PC-9 (cell line): ENCODE measurements around the gene DIDO1. TPM values are rescaled to one million over a fixed set of nuclear protein-coding genes. Genes with fewer than 3 reads are reported as not detected.

Source experiments
- BruUV-seq: library from RNA; stranded (reverse); fragments of 400-500 nt; replicated peaks from 2 replicates; lab custom pipeline; 2021; lab: Mats Ljungman, UMichigan
- CTCF ChIA-PET: fragments of 300-600 bp; sonication (Branson Sonifier 250); formaldehyde crosslinking; loops from one replicate; lab custom pipeline; 2022; ENCODE audit warnings: antibody characterized with exemption; lab: Charles Lee
- POLR2A ChIA-PET: fragments of 300-600 bp; sonication (Branson Sonifier 250); formaldehyde crosslinking; loops from one replicate; lab custom pipeline; 2022; ENCODE audit warnings: antibody characterized with exemption; ENCODE audit not compliant: unreplicated experiment; lab: Charles Lee
- DNase-seq, 2 experiments: peaks; one replicate each; pipeline versions ENCODE4 v3.0.0 to v3.0.0-alpha.2; 2015 to 2022; ENCODE audit warnings: mixed read lengths in 1 of 2
- H2AFZ ChIP-seq: fragments of 200-600 bp; sonication (generic); 2 replicates; pipeline ENCODE4 v1.8.1; 2017; ENCODE audit warnings: antibody characterized with exemption
- H3F3A ChIP-seq: fragments of 200-600 bp; sonication (generic); 2 replicates; pipeline ENCODE4 v1.8.1; 2017; ENCODE audit warnings: antibody characterized with exemption, mild to moderate bottlenecking, low read depth; ENCODE audit not compliant: insufficient read depth
- H3K27ac ChIP-seq: fragments of 200-600 bp; sonication (generic); 2 replicates; pipeline ENCODE4 v1.6.1; 2016; ENCODE audit warnings: mixed run types
- H3K27me3 ChIP-seq: fragments of 200-600 bp; sonication (generic); 2 replicates; pipeline ENCODE4 v1.6.1; 2016; ENCODE audit warnings: low read depth, mixed run types; ENCODE audit not compliant: insufficient read depth
- H3K36me3 ChIP-seq: fragments of 200-600 bp; sonication (generic); 2 replicates; pipeline ENCODE4 v1.6.1; 2016; ENCODE audit warnings: low read depth, mixed run types
- H3K4me1 ChIP-seq: fragments of 200-600 bp; sonication (generic); replicated peaks from 2 replicates; pipeline ENCODE4 v1.6.1; 2016; ENCODE audit warnings: mixed run types; ENCODE audit not compliant: insufficient read depth
- H3K4me2 ChIP-seq: fragments of 200-600 bp; sonication (generic); 2 replicates; pipeline ENCODE4 v1.6.1; 2017; ENCODE audit warnings: mixed run types
- H3K4me3 ChIP-seq: fragments of 200-600 bp; sonication (generic); 2 replicates; pipeline ENCODE4 v1.6.1; 2016; ENCODE audit warnings: mixed run types
- H3K79me2 ChIP-seq: fragments of 200-600 bp; sonication (generic); 2 replicates; pipeline ENCODE4 v1.6.1; 2017; ENCODE audit warnings: low read depth, mixed run types
- H3K9me2 ChIP-seq: fragments of 200-600 bp; sonication (generic); 2 replicates; pipeline ENCODE4 v1.8.1; 2017; ENCODE audit warnings: mild to moderate bottlenecking; ENCODE audit not compliant: insufficient read depth
- H3K9me3 ChIP-seq: fragments of 200-600 bp; sonication (generic); 2 replicates; pipeline ENCODE4 v1.8.1; 2016; ENCODE audit warnings: low read depth; ENCODE audit not compliant: insufficient read depth
- H4K20me1 ChIP-seq: fragments of 200-600 bp; sonication (generic); 2 replicates; pipeline ENCODE4 v1.8.1; 2017; ENCODE audit not compliant: insufficient read depth
- EZH2 ChIP-seq: fragments of 200-600 bp; sonication (generic); IDR thresholded peaks from 2 replicates; pipeline ENCODE4 v1.8.0; 2017; ENCODE audit warnings: antibody characterized with exemption, low read depth
- intact Hi-C: fragments of 100-400 bp; cut with micrococcal nuclease; formaldehyde crosslinking; loops from one replicate; pipeline ENCODE4 v1.10.0; 2022; ENCODE audit not compliant: unreplicated experiment
- total RNA-seq: library from RNA; stranded (reverse); gene quantifications from 2 replicates; pipeline ENCODE4 v1.2.3, GENCODE V29; 2021
- TF ChIP-seq, protein P1 (sequence below): fragments of 200-600 bp; sonication (generic); conservative IDR thresholded peaks from 2 replicates; pipeline ENCODE4 v1.6.1; 2017; ENCODE audit warnings: mixed run types, antibody characterized with exemption, mild to moderate bottlenecking, moderate library complexity

Gene DIDO1
- total RNA-seq, 1 experiment from 2014 or later: 61.4 TPM

DNA sequence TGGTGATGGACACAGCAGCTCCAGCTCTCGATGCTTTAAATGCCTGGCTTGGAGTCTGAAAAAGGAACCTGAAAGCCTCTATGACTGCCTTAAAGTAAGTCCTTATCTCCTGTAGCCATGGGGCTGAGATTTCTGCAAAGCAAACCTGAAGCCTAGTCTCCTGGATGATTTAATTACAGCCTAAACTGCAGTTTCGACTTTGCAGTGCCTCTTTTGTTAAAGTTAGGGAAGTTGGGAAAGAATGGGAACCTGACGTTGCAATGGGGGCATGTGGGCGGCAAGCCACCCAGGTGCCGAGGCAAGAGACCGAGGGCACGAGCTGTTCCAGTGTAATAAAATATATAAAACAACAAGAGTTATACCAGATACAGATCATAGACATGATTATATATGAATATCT, 53.0 kb downstream of the DIDO1 start:
- Histone ChIP-seq H3K4me2 (peak overlapping the region; percentile 62), H3K9me2 (no peaks in the 10 kb centered on the region)
- no TSS peak for BruUV-seq

DNA sequence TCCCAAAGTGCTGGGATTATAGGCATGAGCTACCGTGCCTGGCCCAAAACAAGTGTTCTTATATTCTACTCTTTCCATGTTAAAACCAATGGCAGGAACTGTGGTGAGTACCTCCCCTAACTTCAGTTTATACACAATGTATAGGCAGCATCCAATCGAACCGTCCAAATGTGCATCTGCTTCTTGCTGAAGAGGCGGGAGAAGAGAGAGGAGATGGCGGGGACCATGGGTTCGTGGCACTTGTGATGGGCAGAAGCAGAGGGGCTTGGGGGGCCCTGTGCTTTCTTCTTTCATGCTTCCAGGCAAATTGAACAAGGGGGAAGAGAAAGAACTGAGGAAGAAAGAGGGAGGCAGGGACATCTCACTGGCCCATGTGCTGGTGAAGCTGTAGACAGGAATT, 53.4 kb downstream of the DIDO1 start:
- Histone ChIP-seq H2AFZ (no peak overlapping the region), H4K20me1 (no peaks in the 10 kb centered on the region; the same call in 1 of the 2 replicates), H3K4me1 (peaks cover 9% of the 10 kb centered on the region), H3K27me3 (no peaks in the 10 kb centered on the region), H3K27ac (no peak overlapping the region), H3K79me2 (no peaks in the 10 kb centered on the region), H3K4me3 (no peak overlapping the region), H3K36me3 (no peaks in the 10 kb centered on the region), H3K4me2 (no peak overlapping the region), H3K9me3 (no peaks in the 10 kb centered on the region), H3F3A (peaks cover 33% of the 10 kb centered on the region), H3K9me2 (no peaks in the 10 kb centered on the region)
- TF ChIP-seq, protein P1, sequence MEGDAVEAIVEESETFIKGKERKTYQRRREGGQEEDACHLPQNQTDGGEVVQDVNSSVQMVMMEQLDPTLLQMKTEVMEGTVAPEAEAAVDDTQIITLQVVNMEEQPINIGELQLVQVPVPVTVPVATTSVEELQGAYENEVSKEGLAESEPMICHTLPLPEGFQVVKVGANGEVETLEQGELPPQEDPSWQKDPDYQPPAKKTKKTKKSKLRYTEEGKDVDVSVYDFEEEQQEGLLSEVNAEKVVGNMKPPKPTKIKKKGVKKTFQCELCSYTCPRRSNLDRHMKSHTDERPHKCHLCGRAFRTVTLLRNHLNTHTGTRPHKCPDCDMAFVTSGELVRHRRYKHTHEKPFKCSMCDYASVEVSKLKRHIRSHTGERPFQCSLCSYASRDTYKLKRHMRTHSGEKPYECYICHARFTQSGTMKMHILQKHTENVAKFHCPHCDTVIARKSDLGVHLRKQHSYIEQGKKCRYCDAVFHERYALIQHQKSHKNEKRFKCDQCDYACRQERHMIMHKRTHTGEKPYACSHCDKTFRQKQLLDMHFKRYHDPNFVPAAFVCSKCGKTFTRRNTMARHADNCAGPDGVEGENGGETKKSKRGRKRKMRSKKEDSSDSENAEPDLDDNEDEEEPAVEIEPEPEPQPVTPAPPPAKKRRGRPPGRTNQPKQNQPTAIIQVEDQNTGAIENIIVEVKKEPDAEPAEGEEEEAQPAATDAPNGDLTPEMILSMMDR: no peak
- no peak for TF ChIP-seq EZH2
- DNase-seq: peak in 1 of 2 experiments; percentile 10
- intact Hi-C loops: loop anchor here (2.0 kb wide), 2 partner anchors 50 to 136 kb away; no protein-coding TSS in a partner anchor
- ChIA-PET POLR2A (no interaction called here), CTCF (interaction anchor here (0.6 to 1.9 kb wide), 3 partner anchors 11 to 751 kb away, joined by 4 to 10 read pairs (median 6); partner anchors contain the start of genes LSM14B and TCFL5)
- no TSS peak for BruUV-seq

More for the DNA sequence above, 53.0 kb downstream of the DIDO1 start:
- no peaks in the 10 kb centered on the region for H3K27me3 ChIP-seq
- no peaks in the 10 kb centered on the region for H3K9me3 ChIP-seq
- peaks cover 9% of the 10 kb centered on the region for H3K4me1 ChIP-seq
- no peak overlapping the region for H3K4me3 ChIP-seq
- H3K79me2 ChIP-seq: no peaks in the 10 kb centered on the region
- ChIA-PET CTCF (interaction anchor here (0.6 to 1.9 kb wide), 3 partner anchors 12 to 751 kb away, joined by 4 to 10 read pairs (median 6); partner anchors contain the start of genes LSM14B and TCFL5), POLR2A (no interaction called here)
- no peak for DNase-seq
- peaks cover 38% of the 10 kb centered on the region for H3F3A ChIP-seq
- no peak overlapping the region for H2AFZ ChIP-seq
- intact Hi-C loops: loop anchor here (2.0 kb wide), 2 partner anchors 50 to 136 kb away; no protein-coding TSS in a partner anchor
- H3K36me3 ChIP-seq: no peaks in the 10 kb centered on the region
- H3K27ac ChIP-seq: no peak overlapping the region
- TF ChIP-seq EZH2: no peak
- TF ChIP-seq, protein P1: no peak
- H4K20me1 ChIP-seq: no peaks in the 10 kb centered on the region; the same call in none of the 2 replicates

DNA sequence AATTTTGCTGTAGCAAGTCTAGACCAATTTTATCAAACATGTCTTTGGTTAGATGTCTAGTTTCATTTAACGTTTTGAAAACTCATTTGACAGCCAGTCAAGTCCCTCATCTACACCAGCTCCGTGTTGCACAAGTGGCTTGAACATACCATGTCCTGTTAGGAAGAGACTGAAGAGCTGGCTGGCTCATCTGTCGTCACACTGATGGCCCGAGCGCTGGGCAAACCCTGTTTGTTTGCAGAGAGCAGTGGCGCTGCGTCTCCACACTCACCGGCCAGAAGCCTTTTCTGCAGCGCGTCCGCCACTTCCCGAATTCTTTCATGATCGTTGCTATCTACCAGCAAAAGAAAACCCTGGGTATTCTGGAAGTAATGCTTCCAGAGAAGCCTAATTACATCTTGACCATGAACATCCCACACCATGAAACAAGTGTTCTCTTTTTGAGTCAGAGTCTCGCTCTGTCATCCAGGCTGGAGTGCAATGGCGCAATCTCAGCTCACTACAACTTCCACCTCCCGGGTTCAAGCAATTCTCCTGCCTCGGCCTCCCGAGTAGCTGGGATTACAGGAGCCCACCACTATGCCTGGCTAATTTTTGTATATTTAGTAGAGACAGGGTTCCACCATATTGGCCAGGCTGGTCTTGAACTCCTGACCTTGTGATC, 54.0 kb downstream of the DIDO1 start:
- no peaks in the 10 kb centered on the region for H3K9me3 ChIP-seq
- H3K9me2 ChIP-seq: no peaks in the 10 kb centered on the region
- no peaks in the 10 kb centered on the region for H3K79me2 ChIP-seq
- no peak overlapping the region for H3K4me3 ChIP-seq
- no TSS peak for BruUV-seq
- no peak overlapping the region for H3K27ac ChIP-seq
- ChIA-PET CTCF (interaction anchor here (0.6 to 1.9 kb wide), 2 partner anchors 49 to 750 kb away, joined by 6 to 10 read pairs; partner anchors contain the start of gene LSM14B), POLR2A (no interaction called here)
- H2AFZ ChIP-seq: no peak overlapping the region
- DNase-seq: peak in 1 of 2 experiments; percentile 9
- H4K20me1 ChIP-seq: no peaks in the 10 kb centered on the region; the same call in 1 of the 2 replicates
- intact Hi-C loops: loop anchor here (2.0 kb wide), 2 partner anchors 50 to 136 kb away; no protein-coding TSS in a partner anchor
- peaks cover 9% of the 10 kb centered on the region for H3K4me1 ChIP-seq
- H3K4me2 ChIP-seq: no peak overlapping the region
- no peaks in the 10 kb centered on the region for H3K36me3 ChIP-seq
- TF ChIP-seq EZH2: no peak
- TF ChIP-seq, protein P1: no peak
- no peaks in the 10 kb centered on the region for H3K27me3 ChIP-seq
- H3F3A ChIP-seq: peaks cover 28% of the 10 kb centered on the region
